Prostate gland (tissue), 2 donors: ENCODE measurements around the gene NBAS. TPM values are rescaled to one million over a fixed set of nuclear protein-coding genes. Genes with fewer than 3 reads are reported as not detected.
"Not testable (repeated sequence)": the region's sequence is repeated elsewhere in the genome, so short reads cannot be mapped to it uniquely, and the experiment has no call there.

Source experiments
- DNase-seq: peaks from one replicate; pipeline ENCODE4 v3.0.0-alpha.2; 2019; ENCODE audit warnings: low spot score
- H3K27ac ChIP-seq, 2 donors: fragments of 200-600 bp; sonication (generic); 2 replicates each; pipeline ENCODE4 v1.5.1; 2017 to 2019
- H3K27me3 ChIP-seq: fragments of 200-600 bp; sonication (generic); replicated peaks from 2 replicates; pipeline ENCODE4 v1.5.1; 2019; ENCODE audit not compliant: insufficient read depth
- H3K36me3 ChIP-seq, 2 donors: fragments of 200-600 bp; sonication (generic); 1 replicate in 1 of 2; 2 replicates in 1 of 2; pipeline versions ENCODE4 v1.5.1 to v1.8.1; 2017 to 2019
- H3K4me1 ChIP-seq: fragments of 200-600 bp; sonication (generic); replicated peaks from 2 replicates; pipeline ENCODE4 v1.5.1; 2019
- H3K4me3 ChIP-seq, 2 donors: fragments of 200-600 bp; sonication (generic); 2 replicates each; pipeline ENCODE4 v1.5.1; 2017 to 2019
- H3K9me3 ChIP-seq: fragments of 200-600 bp; sonication (generic); 2 replicates; pipeline ENCODE4 v1.5.1; 2017
- POLR2A ChIP-seq: fragments of 450-650 bp; IDR thresholded peaks from one replicate; pipeline ENCODE4 v1.6.1; 2016; ENCODE audit warnings: antibody characterized with exemption, mild to moderate bottlenecking
- POLR2AphosphoS5 ChIP-seq: sonication (generic); formaldehyde crosslinking; IDR thresholded peaks from one replicate; pipeline ENCODE4 v1.6.1; 2017; ENCODE audit warnings: antibody characterized with exemption
- WGBS: methylation state at CpG from one replicate; pipeline ENCODE4 v1.1.5; 2018; 5-methylcytosine and 5-hydroxymethylcytosine counted together
- intact Hi-C: fragments of 100-400 bp; cut with DNase I; formaldehyde crosslinking; loops from one replicate; pipeline ENCODE4 v1.14.2; 2022
- total RNA-seq, 2 donors: library from RNA; depleted of rRNA; stranded (reverse); fragments of >200 nt; gene quantifications; one replicate each; pipeline ENCODE4 v1.1.0, GENCODE V29; 2016
- TF ChIP-seq, protein P1 (sequence below), 4 experiments: fragments of 200-600 bp in 2 of 4; fragments of 450-650 bp in 2 of 4; sonication (generic) in 2 of 4; IDR thresholded peaks; 1 replicate in 3 of 4; 2 replicates in 1 of 4; pipeline ENCODE4 v1.5.1; 2016 to 2019; ENCODE audit warnings: antibody characterized with exemption in 4 of 4, mild to moderate bottlenecking in 2 of 4, moderate library complexity in 2 of 4

Gene NBAS
- total RNA-seq, 2 donors from 2014 or later, result 34.8 to 55.0 TPM

DNA sequence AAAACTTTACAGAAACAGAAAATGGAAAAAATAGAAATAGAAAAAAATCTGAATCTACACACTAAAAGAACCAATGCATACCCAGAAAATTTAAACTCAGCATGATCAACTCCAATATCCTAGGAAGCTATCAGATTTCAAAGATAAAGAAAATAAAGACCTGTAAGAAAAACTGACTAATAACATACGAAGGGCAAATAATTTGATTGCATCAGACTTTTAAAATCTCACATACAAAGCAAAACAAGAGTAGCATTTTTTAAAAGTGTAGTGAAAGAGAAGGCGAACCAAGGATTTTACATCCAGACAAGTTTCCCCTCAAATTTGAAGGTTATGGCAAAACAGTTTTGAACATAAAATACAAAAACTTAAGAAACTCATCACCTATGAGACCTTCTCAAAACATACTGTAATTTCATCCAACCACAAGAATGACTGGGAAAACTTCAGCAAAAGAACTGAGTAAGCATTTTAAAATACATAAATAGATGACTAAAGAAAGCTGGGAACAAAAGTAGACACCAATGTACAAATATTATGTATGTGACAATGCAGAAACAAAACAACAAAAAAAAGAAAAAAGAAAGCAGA lies 54.8 kb downstream of the NBAS start:
- intact Hi-C loops, result no loop called here
- Histone ChIP-seq H3K27ac (no peak overlapping the region), H3K27me3 (no peaks in the 10 kb centered on the region), H3K4me1 (no peaks in the 10 kb centered on the region), H3K4me3 (no peak overlapping the region), H3K36me3 (no peaks in the 10 kb centered on the region), H3K9me3 (no peaks in the 10 kb centered on the region)
- DNase-seq, result no peak
- WGBS, result 65% methylated on average over 2 of the region's 2 CpGs
- TF ChIP-seq, protein P1, sequence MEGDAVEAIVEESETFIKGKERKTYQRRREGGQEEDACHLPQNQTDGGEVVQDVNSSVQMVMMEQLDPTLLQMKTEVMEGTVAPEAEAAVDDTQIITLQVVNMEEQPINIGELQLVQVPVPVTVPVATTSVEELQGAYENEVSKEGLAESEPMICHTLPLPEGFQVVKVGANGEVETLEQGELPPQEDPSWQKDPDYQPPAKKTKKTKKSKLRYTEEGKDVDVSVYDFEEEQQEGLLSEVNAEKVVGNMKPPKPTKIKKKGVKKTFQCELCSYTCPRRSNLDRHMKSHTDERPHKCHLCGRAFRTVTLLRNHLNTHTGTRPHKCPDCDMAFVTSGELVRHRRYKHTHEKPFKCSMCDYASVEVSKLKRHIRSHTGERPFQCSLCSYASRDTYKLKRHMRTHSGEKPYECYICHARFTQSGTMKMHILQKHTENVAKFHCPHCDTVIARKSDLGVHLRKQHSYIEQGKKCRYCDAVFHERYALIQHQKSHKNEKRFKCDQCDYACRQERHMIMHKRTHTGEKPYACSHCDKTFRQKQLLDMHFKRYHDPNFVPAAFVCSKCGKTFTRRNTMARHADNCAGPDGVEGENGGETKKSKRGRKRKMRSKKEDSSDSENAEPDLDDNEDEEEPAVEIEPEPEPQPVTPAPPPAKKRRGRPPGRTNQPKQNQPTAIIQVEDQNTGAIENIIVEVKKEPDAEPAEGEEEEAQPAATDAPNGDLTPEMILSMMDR (IDR thresholded peaks at IDR 0.05), result no peak
- no peak for TF ChIP-seq POLR2AphosphoS5
- no peak for TF ChIP-seq POLR2A

DNA sequence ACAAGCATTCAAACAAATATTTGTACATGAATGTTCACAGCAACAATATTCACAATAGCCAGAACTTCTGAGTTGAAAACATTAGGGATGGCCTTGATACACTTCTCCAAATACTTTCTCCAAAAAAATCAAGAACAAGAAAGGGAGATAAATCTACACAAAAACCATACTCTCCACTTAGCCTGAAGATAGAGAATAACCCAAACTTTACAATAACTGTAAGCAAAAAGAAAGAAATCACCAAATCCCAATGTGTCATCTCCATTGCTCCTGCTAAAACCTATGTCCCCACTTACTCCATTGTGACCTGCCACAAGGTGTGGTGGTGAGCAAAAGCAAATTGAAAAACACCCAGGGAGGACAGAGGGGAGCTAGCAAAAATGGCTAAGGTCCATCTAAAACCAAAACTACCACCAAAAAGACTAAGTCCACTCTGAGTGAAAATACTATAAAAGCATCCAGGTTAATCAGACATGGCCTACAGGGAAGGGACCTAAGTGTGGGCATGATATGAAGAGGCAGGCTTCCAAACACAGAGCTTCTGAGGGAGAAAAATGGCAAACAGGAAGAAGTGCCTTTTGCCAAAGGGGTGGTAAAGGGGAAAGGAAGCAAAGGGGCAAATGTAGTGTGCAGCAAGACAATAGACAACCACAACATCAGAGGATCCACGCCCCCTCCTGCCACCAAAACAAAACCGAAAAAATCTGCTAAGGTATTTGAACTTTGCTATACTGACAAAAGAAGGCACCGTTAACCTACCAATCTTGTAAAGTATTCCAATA lies 56.1 kb downstream of the NBAS start:
- intact Hi-C loops, result no loop called here
- Histone ChIP-seq H3K9me3 (no peaks in the 10 kb centered on the region), H3K27me3 (no peaks in the 10 kb centered on the region), H3K36me3 (no peaks in the 10 kb centered on the region), H3K4me1 (no peaks in the 10 kb centered on the region), H3K27ac (no peak overlapping the region), H3K4me3 (no peak overlapping the region)
- no peak for TF ChIP-seq POLR2AphosphoS5
- TF ChIP-seq, protein P1 (IDR thresholded peaks at IDR 0.05), result no peak
- TF ChIP-seq POLR2A, result no peak
- 59% methylated on average over 3 of the region's 3 CpGs for WGBS
- no peak for DNase-seq

DNA sequence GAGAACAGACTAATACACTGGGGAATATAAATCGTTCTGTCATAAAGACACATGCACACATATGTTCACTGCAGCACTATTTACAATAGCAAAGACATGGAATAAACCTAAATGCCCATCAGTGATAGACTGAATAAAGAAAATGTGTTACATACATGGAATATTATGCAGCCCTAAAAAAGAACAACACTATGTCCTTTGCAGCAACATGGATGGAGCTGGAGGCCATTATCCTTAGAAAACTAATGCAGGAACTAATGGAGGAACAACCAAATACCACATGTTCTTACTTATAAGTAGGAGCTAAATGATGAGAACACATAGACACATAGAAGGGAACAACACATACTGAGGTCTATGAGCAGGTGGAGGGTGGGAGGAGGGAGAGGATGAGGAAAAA lies 61.9 kb downstream of the NBAS start:
- DNase-seq, H3K9me3 ChIP-seq, H3K4me3 ChIP-seq, intact Hi-C loops, H3K4me1 ChIP-seq, H3K27ac ChIP-seq, H3K27me3 ChIP-seq, H3K36me3 ChIP-seq: not testable (repeated sequence)
- whole genome bisulfite sequencing, result 94% methylated on average over 1 of the region's 1 CpG

DNA sequence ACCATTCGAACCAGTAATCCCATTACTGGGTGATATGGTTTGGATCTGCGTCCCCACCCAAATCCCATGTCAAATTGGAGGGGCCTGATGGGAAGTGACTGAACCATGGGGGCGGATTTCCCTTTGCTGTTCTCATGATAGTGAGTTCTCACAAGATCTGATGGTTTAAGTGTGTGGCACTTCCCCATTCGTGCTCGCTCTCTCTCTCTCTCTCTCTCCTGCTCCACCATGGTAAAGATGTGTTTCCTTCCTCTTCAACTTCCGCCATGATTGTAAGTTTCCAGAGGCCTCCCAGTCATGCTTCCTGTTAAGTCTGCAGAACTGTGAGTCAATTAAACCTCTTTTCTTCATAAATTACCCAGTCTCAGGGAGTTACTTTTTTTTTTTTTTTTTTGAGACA lies 62.6 kb downstream of the NBAS start:
- no peak for TF ChIP-seq POLR2AphosphoS5
- TF ChIP-seq, protein P1 (IDR thresholded peaks at IDR 0.05), result no peak
- TF ChIP-seq POLR2A, result no peak
- WGBS, result 97% methylated on average over 6 of the region's 6 CpGs

DNA sequence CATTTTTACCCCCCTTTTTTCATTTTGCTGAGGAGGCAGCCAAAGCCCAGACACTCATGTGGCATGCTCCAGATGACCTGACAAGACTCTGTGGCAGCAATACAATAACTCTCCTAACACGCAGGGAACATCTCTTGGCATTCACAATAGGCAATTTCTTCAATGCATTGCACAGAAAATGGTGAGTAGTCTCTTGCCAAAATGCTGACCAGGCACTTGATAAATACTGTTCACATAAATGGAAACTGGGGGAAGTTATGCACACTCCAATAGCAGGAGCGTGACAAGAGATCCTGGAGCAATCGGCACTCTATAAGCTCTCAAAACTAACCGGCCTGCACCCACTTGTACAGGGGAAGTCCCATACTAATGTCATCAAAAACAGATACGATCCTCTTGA lies 66.3 kb downstream of the NBAS start:
- WGBS, result 83% methylated on average over 5 of the region's 5 CpGs
- Histone ChIP-seq H3K9me3 (no peaks in the 10 kb centered on the region), H3K4me1 (no peaks in the 10 kb centered on the region), H3K4me3 (no peak overlapping the region), H3K27me3 (no peaks in the 10 kb centered on the region), H3K36me3 (no peaks in the 10 kb centered on the region), H3K27ac (no peak overlapping the region)
- TF ChIP-seq POLR2A, result no peak
- TF ChIP-seq POLR2AphosphoS5, result no peak
- TF ChIP-seq, protein P1 (IDR thresholded peaks at IDR 0.05), result no peak
- intact Hi-C loops, result no loop called here
- no peak for DNase-seq

More for the DNA sequence above, 62.6 kb downstream of the NBAS start:
- Histone ChIP-seq H3K4me3 (no peak overlapping the region), H3K36me3 (no peaks in the 10 kb centered on the region), H3K4me1 (no peaks in the 10 kb centered on the region), H3K27ac (no peak overlapping the region), H3K27me3 (no peaks in the 10 kb centered on the region), H3K9me3 (no peaks in the 10 kb centered on the region)
- DNase-seq, result no peak
- intact Hi-C loops, result no loop called here
